HCT116 (cell line): ENCODE data around the gene PTX4. TPM values are rescaled to one million over a fixed set of nuclear protein-coding genes. Genes with fewer than 3 reads are reported as not detected.

Source experiments
- ATAC-seq: fragments of 200-7000 bp; cut with Tn5 transposase; 2 replicates; pipeline ENCODE4 v1.9.1; 2020; ENCODE audit warnings: mild to moderate bottlenecking, moderate library complexity
- BruUV-seq: library from RNA; stranded (reverse); fragments of 400-500 nt; replicated peaks from 2 replicates; lab custom pipeline; 2021; lab: Mats Ljungman, UMichigan
- CTCF ChIA-PET: fragments of 300-600 bp; sonication (Branson Sonifier 250); formaldehyde crosslinking; loops from one replicate; lab custom pipeline; 2021; ENCODE audit warnings: antibody characterized with exemption; lab: Charles Lee
- POLR2A ChIA-PET: fragments of 300-600, 350-600 bp; sonication (Branson Sonifier 250); formaldehyde crosslinking; loops from one replicate; lab custom pipeline; 2021; ENCODE audit warnings: antibody characterized with exemption; lab: Charles Lee
- RAD21 ChIA-PET, 2 experiments: fragments of 300-600 bp; sonication (Branson Sonifier 250); formaldehyde crosslinking; loops; one replicate each; lab custom pipeline; 2023; ENCODE audit warnings: low total read pairs in 2 of 2; ENCODE audit not compliant: uncharacterized antibody in 2 of 2, unreplicated experiment in 2 of 2, low non-redundant PET in 1 of 2; lab: Charles Lee
- DNase-seq: peaks from one replicate; pipeline ENCODE4 v3.0.0-alpha.2; 2010; ENCODE audit warnings: low read depth, low spot score
- H2AFZ ChIP-seq: fragments of 200-600 bp; shearing (Covaris generic), sonication (generic); 2 replicates; pipeline ENCODE4 v1.6.1; 2017; ENCODE audit warnings: low read depth, mixed run types, mixed read lengths, antibody characterized with exemption, low read length; ENCODE audit not compliant: poor library complexity, severe bottlenecking
- H3K27ac ChIP-seq: 2 replicates; pipeline ENCODE4 v1.5.1; 2012; ENCODE audit warnings: low read depth, low read length
- H3K27me3 ChIP-seq: fragments of 200-600 bp; sonication (generic); 2 replicates; pipeline ENCODE4 v1.6.1; 2016; ENCODE audit warnings: mixed run types, low read length, mixed read lengths; ENCODE audit not compliant: insufficient read depth
- H3K36me3 ChIP-seq, 2 experiments: fragments of 200-500 bp in 1 of 2; fragments of 200-600 bp in 1 of 2; sonication (Bioruptor generic) in 1 of 2; sonication (generic) in 1 of 2; 2 replicates each; pipeline versions ENCODE4 v1.5.1 to v1.6.1; 2014 to 2016; ENCODE audit warnings: low read length in 2 of 2, inconsistent platforms in 1 of 2, mixed read lengths in 1 of 2, mixed run types in 1 of 2; ENCODE audit not compliant: insufficient read depth in 2 of 2, control insufficient read depth in 1 of 2
- H3K4me1 ChIP-seq, 2 experiments: fragments of 200-600 bp in 1 of 2; sonication (generic) in 1 of 2; 2 replicates each; pipeline versions ENCODE4 v1.5.1 to v1.6.1; 2012 to 2017; ENCODE audit warnings: low read length in 2 of 2, inconsistent platforms in 1 of 2, mild to moderate bottlenecking in 1 of 2, mixed read lengths in 1 of 2, mixed run types in 1 of 2, moderate library complexity in 1 of 2; ENCODE audit not compliant: insufficient read depth in 2 of 2, control insufficient read depth in 1 of 2
- H3K4me2 ChIP-seq: fragments of 200-600 bp; sonication (generic); 2 replicates; pipeline ENCODE4 v1.6.1; 2017; ENCODE audit warnings: mixed run types, low read length, mixed read lengths
- H3K4me3 ChIP-seq, 2 experiments: fragments of 200-600 bp in 1 of 2; sonication (generic) in 1 of 2; replicated peaks in 1 of 2; 2 replicates each; pipeline ENCODE4 v1.5.1; 2011 to 2016; ENCODE audit warnings: low read length in 2 of 2, control low read depth in 1 of 2, low read depth in 1 of 2, mild to moderate bottlenecking in 1 of 2, mixed read lengths in 1 of 2, mixed run types in 1 of 2
- H3K79me2 ChIP-seq: fragments of 200-600 bp; sonication (generic); 2 replicates; pipeline ENCODE4 v1.6.1; 2017; ENCODE audit warnings: mild to moderate bottlenecking, mixed run types, low read length, moderate library complexity, mixed read lengths; ENCODE audit not compliant: insufficient read depth
- H3K9ac ChIP-seq: fragments of 200-600 bp; sonication (generic); 2 replicates; pipeline ENCODE4 v1.6.1; 2016; ENCODE audit warnings: low read length, mixed read lengths
- H3K9me2 ChIP-seq: fragments of 200-600 bp; sonication (generic), shearing (Covaris generic); 2 replicates; pipeline ENCODE4 v1.6.1; 2017; ENCODE audit warnings: mixed run types, mild to moderate bottlenecking, moderate library complexity; ENCODE audit not compliant: insufficient read depth
- H3K9me3 ChIP-seq, 2 experiments: fragments of 200-500 bp in 1 of 2; fragments of 200-600 bp in 1 of 2; sonication (Bioruptor generic) in 1 of 2; sonication (generic) in 1 of 2; 2 replicates each; pipeline ENCODE4 v1.6.1; 2014 to 2017; ENCODE audit warnings: low read length in 2 of 2, mixed read lengths in 2 of 2, inconsistent platforms in 1 of 2, low read depth in 1 of 2, mild to moderate bottlenecking in 1 of 2, mixed run types in 1 of 2, moderate library complexity in 1 of 2; ENCODE audit not compliant: control insufficient read depth in 1 of 2, insufficient read depth in 1 of 2
- H4K20me1 ChIP-seq: fragments of 200-600 bp; sonication (generic), shearing (Covaris generic); 2 replicates; pipeline ENCODE4 v1.6.1; 2017; ENCODE audit warnings: mixed run types, mild to moderate bottlenecking, moderate library complexity; ENCODE audit not compliant: insufficient read depth
- CEBPB ChIP-seq: IDR thresholded peaks from 2 replicates; pipeline ENCODE4 v1.6.1; 2012; ENCODE audit warnings: low read depth
- ELF1 ChIP-seq: IDR thresholded peaks from 2 replicates; pipeline ENCODE4 v1.6.1; 2012; ENCODE audit warnings: low read depth, borderline replicate concordance
- EZH2 ChIP-seq: fragments of 200-600 bp; sonication (generic); IDR thresholded peaks from 2 replicates; pipeline ENCODE4 v1.6.1; 2017; ENCODE audit warnings: antibody characterized with exemption, mixed run types
- FOSL1 ChIP-seq: IDR thresholded peaks from 2 replicates; pipeline ENCODE4 v1.6.1; 2012; ENCODE audit warnings: low read depth
- JUND ChIP-seq: IDR thresholded peaks from 2 replicates; pipeline ENCODE4 v1.6.1; 2012
- SIN3A ChIP-seq: IDR thresholded peaks from 2 replicates; pipeline ENCODE4 v1.6.1; 2012; ENCODE audit warnings: low read depth
- SRF ChIP-seq: IDR thresholded peaks from 2 replicates; pipeline ENCODE4 v1.6.1; 2012; ENCODE audit warnings: low read depth
- TCF7L2 ChIP-seq: IDR thresholded peaks from 2 replicates; pipeline ENCODE4 v1.7.0; 2011; ENCODE audit warnings: borderline replicate concordance, inconsistent platforms; ENCODE audit not compliant: insufficient read depth, insufficient read length; ENCODE audit errors: extremely low read depth
- YY1 ChIP-seq: IDR thresholded peaks from 2 replicates; pipeline ENCODE4 v1.6.1; 2011; ENCODE audit warnings: low read length, low read depth, moderate library complexity, mild to moderate bottlenecking; ENCODE audit not compliant: insufficient replicate concordance; ENCODE audit errors: extremely low read depth
- ZBTB33 ChIP-seq: IDR thresholded peaks from 2 replicates; pipeline ENCODE4 v1.6.1; 2011; ENCODE audit warnings: mild to moderate bottlenecking, low read length, moderate library complexity; ENCODE audit not compliant: insufficient replicate concordance; ENCODE audit errors: extremely low read depth
- intact Hi-C: fragments of 100-400 bp; cut with micrococcal nuclease; formaldehyde crosslinking; loops from 2 replicates; pipeline ENCODE4 v1.10.0; 2022
- total RNA-seq: library from RNA; stranded (reverse); gene quantifications from one replicate; pipeline ENCODE4 v1.2.1, GENCODE V29; 2021; ENCODE audit not compliant: unreplicated experiment
- TF ChIP-seq, protein P1 (sequence below): IDR thresholded peaks from 2 replicates; pipeline ENCODE4 v1.6.1; 2012

PTX4 gene
- total RNA-seq, 1 experiment from 2014 or later, result not detected

DNA sequence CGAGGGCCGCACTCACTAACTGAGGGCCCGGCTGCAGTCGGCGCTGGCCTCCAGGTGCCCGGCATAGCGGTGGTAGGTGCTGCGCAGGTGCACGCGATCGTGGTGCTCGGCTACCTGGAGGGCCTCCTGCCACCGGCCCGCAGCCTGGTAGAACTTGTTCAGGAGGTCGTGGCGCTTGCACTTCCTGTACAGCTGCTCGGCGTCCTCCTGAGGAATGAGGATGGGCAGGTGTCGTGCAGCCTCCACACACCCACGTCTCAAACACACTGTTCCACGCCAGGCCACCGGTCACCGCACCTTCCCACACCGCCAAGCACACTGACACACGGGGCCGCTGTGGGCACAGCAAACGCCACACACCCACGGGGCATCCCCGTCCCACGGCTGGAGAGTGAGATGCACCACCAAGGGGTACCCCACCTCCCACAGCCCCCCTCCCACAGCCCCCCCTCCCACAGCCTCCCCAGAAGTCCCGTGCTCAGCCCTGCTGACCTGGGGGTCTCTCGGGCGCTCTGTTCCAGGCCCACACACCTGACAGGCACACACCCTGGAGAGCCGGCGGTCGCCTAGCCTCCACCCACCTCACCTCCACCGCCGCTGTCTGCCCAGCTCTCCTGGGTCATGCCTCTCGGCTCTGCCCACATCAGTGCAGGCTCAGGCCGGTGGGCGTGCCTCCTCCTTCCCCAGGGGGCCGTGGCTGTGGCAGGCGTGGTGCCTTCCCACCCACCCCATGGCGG is 37.3 kb upstream of the PTX4 start:
- Histone ChIP-seq H3K36me3 (no peaks in the 10 kb centered on the region), H3K9ac (no peak overlapping the region), H2AFZ (no peak overlapping the region), H4K20me1 (no peaks in the 10 kb centered on the region), H3K4me1 (no peaks in the 10 kb centered on the region), H3K27ac (no peak overlapping the region), H3K79me2 (no peaks in the 10 kb centered on the region), H3K9me3 (no peaks in the 10 kb centered on the region), H3K4me3 (no peak overlapping the region), H3K27me3 (no peaks in the 10 kb centered on the region), H3K4me2 (no peak overlapping the region), H3K9me2 (no peaks in the 10 kb centered on the region)
- ChIA-PET CTCF (no interaction called here), RAD21 (no interaction called here), POLR2A (no interaction called here)
- DNase-seq, result no peak
- BruUV-seq, result no TSS peak
- intact Hi-C loops, result no loop called here
- TF ChIP-seq EZH2, result no peak
- TF ChIP-seq TCF7L2, result no peak
- TF ChIP-seq SIN3A, result no peak
- TF ChIP-seq CEBPB, result no peak
- TF ChIP-seq ZBTB33, result no peak
- no peak for TF ChIP-seq FOSL1
- no peak for TF ChIP-seq ELF1
- TF ChIP-seq YY1, result no peak
- no peak for TF ChIP-seq JUND
- TF ChIP-seq, protein P1, sequence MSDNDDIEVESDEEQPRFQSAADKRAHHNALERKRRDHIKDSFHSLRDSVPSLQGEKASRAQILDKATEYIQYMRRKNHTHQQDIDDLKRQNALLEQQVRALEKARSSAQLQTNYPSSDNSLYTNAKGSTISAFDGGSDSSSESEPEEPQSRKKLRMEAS, result no peak
- TF ChIP-seq SRF, result no peak
- no peak for ATAC-seq
